H9 (cell line): Measurements from ENCODE around the gene AJAP1. TPM values are rescaled to one million over a fixed set of nuclear protein-coding genes. Genes with fewer than 3 reads are reported as not detected.

Experiments used
- DNase-seq: peaks from one replicate; pipeline ENCODE4 v3.0.0-alpha.2; 2017
- H2AFZ ChIP-seq: one replicate; pipeline ENCODE4 v1.6.1; 2013; ENCODE audit warnings: mild to moderate bottlenecking, low read length, control low read depth, moderate library complexity
- H2AK5ac ChIP-seq: 2 replicates; pipeline ENCODE4 v1.6.1; 2013; ENCODE audit warnings: low read length, control low read depth, mixed read lengths; ENCODE audit not compliant: insufficient read length
- H2BK120ac ChIP-seq: one replicate; pipeline ENCODE4 v1.6.1; 2013; ENCODE audit warnings: low read depth, mild to moderate bottlenecking, low read length, control low read depth, inconsistent platforms; ENCODE audit not compliant: poor library complexity, severe bottlenecking
- H2BK12ac ChIP-seq: 2 replicates; pipeline ENCODE4 v1.6.1; 2013; ENCODE audit warnings: low read length, control low read depth, mixed read lengths, low read depth; ENCODE audit not compliant: insufficient read length
- H2BK15ac ChIP-seq: 2 replicates; pipeline ENCODE4 v1.6.1; 2013; ENCODE audit warnings: low read depth, low read length, control low read depth
- H2BK20ac ChIP-seq: one replicate; pipeline ENCODE4 v1.6.1; 2013; ENCODE audit warnings: low read depth, mild to moderate bottlenecking, low read length, control low read depth, inconsistent platforms; ENCODE audit not compliant: poor library complexity, severe bottlenecking
- H2BK5ac ChIP-seq: 2 replicates; pipeline ENCODE4 v1.6.1; 2013; ENCODE audit warnings: low read length, control low read depth, mixed read lengths; ENCODE audit not compliant: insufficient read length
- H3K14ac ChIP-seq: 2 replicates; pipeline ENCODE4 v1.6.1; 2013; ENCODE audit warnings: low read length, control low read depth; ENCODE audit not compliant: insufficient read depth
- H3K18ac ChIP-seq: 2 replicates; pipeline ENCODE4 v1.6.1; 2013; ENCODE audit warnings: low read depth, mild to moderate bottlenecking, mixed read lengths, low read length, control low read depth; ENCODE audit not compliant: insufficient read length
- H3K23ac ChIP-seq: 2 replicates; pipeline ENCODE4 v1.6.1; 2013; ENCODE audit warnings: low read length, control low read depth, mixed read lengths, low read depth; ENCODE audit not compliant: insufficient read length
- H3K23me2 ChIP-seq: 2 replicates; pipeline ENCODE4 v1.6.1; 2013; ENCODE audit warnings: low read depth, mild to moderate bottlenecking, mixed read lengths, low read length, control low read depth; ENCODE audit not compliant: insufficient read length, poor library complexity, severe bottlenecking
- H3K27ac ChIP-seq: 2 replicates; pipeline ENCODE4 v1.5.1; 2013; ENCODE audit warnings: low read length, control low read depth, mixed read lengths, low read depth; ENCODE audit not compliant: insufficient read length
- H3K27me3 ChIP-seq: 2 replicates; pipeline ENCODE4 v1.6.1; 2013; ENCODE audit warnings: low read length, control low read depth, inconsistent platforms; ENCODE audit not compliant: insufficient read depth
- H3K4ac ChIP-seq: 2 replicates; pipeline ENCODE4 v1.6.1; 2013; ENCODE audit warnings: low read depth, mild to moderate bottlenecking, control low read depth, inconsistent platforms, low read length, moderate library complexity
- H3K4me1 ChIP-seq: 2 replicates; pipeline ENCODE4 v1.6.1; 2013; ENCODE audit warnings: low read length, control low read depth, inconsistent platforms; ENCODE audit not compliant: insufficient read depth
- H3K4me2 ChIP-seq: 2 replicates; pipeline ENCODE4 v1.6.1; 2013; ENCODE audit warnings: low read length, control low read depth, mixed read lengths; ENCODE audit not compliant: insufficient read length, insufficient read depth
- H3K56ac ChIP-seq: 2 replicates; pipeline ENCODE4 v1.6.1; 2013; ENCODE audit warnings: low read depth, mild to moderate bottlenecking, mixed read lengths, low read length, control low read depth; ENCODE audit not compliant: insufficient read length
- H3K79me1 ChIP-seq: 2 replicates; pipeline ENCODE4 v1.6.1; 2013; ENCODE audit warnings: low read depth, mild to moderate bottlenecking, moderate library complexity, low read length, control low read depth, inconsistent platforms; ENCODE audit not compliant: insufficient read depth, poor library complexity, severe bottlenecking
- H3K79me2 ChIP-seq: 2 replicates; pipeline ENCODE4 v1.6.1; 2013; ENCODE audit warnings: low read length, control low read depth, inconsistent platforms; ENCODE audit not compliant: insufficient read depth
- H3K9ac ChIP-seq: 2 replicates; pipeline ENCODE4 v1.6.1; 2013; ENCODE audit warnings: low read length, control low read depth, mixed read lengths; ENCODE audit not compliant: insufficient read length; ENCODE audit errors: extremely low read depth
- H3K9me3 ChIP-seq: one replicate; pipeline ENCODE4 v1.6.1; 2013; ENCODE audit warnings: low read depth, low read length, inconsistent platforms; ENCODE audit not compliant: control insufficient read depth
- H3T11ph ChIP-seq: one replicate; pipeline ENCODE4 v1.6.1; 2013; ENCODE audit warnings: mild to moderate bottlenecking, low read length, control low read depth, inconsistent platforms
- H4K20me1 ChIP-seq: one replicate; pipeline ENCODE4 v1.6.1; 2013; ENCODE audit not compliant: control insufficient read depth, insufficient read length, insufficient read depth
- H4K5ac ChIP-seq: 2 replicates; pipeline ENCODE4 v1.6.1; 2013; ENCODE audit warnings: low read depth, mild to moderate bottlenecking, mixed read lengths, low read length, control low read depth; ENCODE audit not compliant: insufficient read length
- H4K8ac ChIP-seq: replicated peaks from 2 replicates; pipeline ENCODE4 v1.6.1; 2013; ENCODE audit warnings: low read length, control low read depth, mixed read lengths, low read depth; ENCODE audit not compliant: insufficient read length
- H4K91ac ChIP-seq: 2 replicates; pipeline ENCODE4 v1.6.1; 2013; ENCODE audit warnings: low read depth, mild to moderate bottlenecking, moderate library complexity, mixed read lengths, low read length, control low read depth; ENCODE audit not compliant: insufficient read length
- H3K27ac Mint-ChIP-seq, 3 experiments: 2 replicates in 2 of 3; 3 replicates in 1 of 3; pipeline ENCODE4 v1.8.0; 2020 to 2021; ENCODE audit warnings: mixed read lengths in 3 of 3, mild to moderate bottlenecking in 1 of 3, moderate library complexity in 1 of 3
- H3K27me3 Mint-ChIP-seq: 2 replicates; pipeline ENCODE4 v1.8.0; 2021; ENCODE audit warnings: low read depth, mild to moderate bottlenecking, moderate library complexity, mixed read lengths
- H3K36me3 Mint-ChIP-seq, 3 experiments: 2 replicates in 2 of 3; 3 replicates in 1 of 3; pipeline ENCODE4 v1.8.0; 2020 to 2021; ENCODE audit warnings: low read depth in 3 of 3, mixed read lengths in 3 of 3; ENCODE audit not compliant: insufficient read depth in 1 of 3
- H3K4me1 Mint-ChIP-seq, 2 experiments: 2 replicates each; pipeline ENCODE4 v1.8.0; 2020; ENCODE audit warnings: mixed read lengths in 2 of 2
- H3K4me3 Mint-ChIP-seq, 2 experiments: 2 replicates in 1 of 2; 3 replicates in 1 of 2; pipeline ENCODE4 v1.8.0; 2020 to 2021; ENCODE audit warnings: mild to moderate bottlenecking in 2 of 2, mixed read lengths in 2 of 2, moderate library complexity in 1 of 2
- H3K9me3 Mint-ChIP-seq, 2 experiments: 2 replicates in 1 of 2; 3 replicates in 1 of 2; pipeline ENCODE4 v1.8.0; 2020; ENCODE audit warnings: mild to moderate bottlenecking in 2 of 2, mixed read lengths in 2 of 2, moderate library complexity in 1 of 2
- WGBS: extraction: QIAGEN DNeasy Blood & Tissue Kit; methylation state at CpG from one replicate; pipeline ENCODE4 v1.1.7; 2013; ENCODE audit warnings: missing lambda C conversion rate, low lambda C conversion rate, mixed read lengths; ENCODE audit not compliant: insufficient read length; ENCODE audit errors: extremely low coverage; 5-methylcytosine and 5-hydroxymethylcytosine counted together
- total RNA-seq: library from RNA; stranded (reverse); gene quantifications from 2 replicates; pipeline ENCODE4 v1.2.1, GENCODE V29; 2021
- TF ChIP-seq, protein P1 (sequence below): fragments of 200-600 bp; sonication (generic); conservative IDR thresholded peaks from 3 replicates; pipeline ENCODE4 v1.8.0; 2021; ENCODE audit warnings: antibody characterized with exemption, mild to moderate bottlenecking

The AJAP1 gene
- total RNA-seq, 1 experiment from 2014 or later = 8.6 TPM

GRCh38 chr1:4734791-4735190, 80.4 kb downstream of the AJAP1 start:
- no peak overlapping the region for H4K5ac ChIP-seq
- H3K4me2 ChIP-seq = no peak overlapping the region
- H4K20me1 ChIP-seq = no peaks in the 10 kb centered on the region
- H4K8ac ChIP-seq = no peak overlapping the region
- H2BK15ac ChIP-seq = no peak overlapping the region
- no peak overlapping the region for H2BK12ac ChIP-seq
- no peak overlapping the region for H3K56ac ChIP-seq
- Mint-ChIP-seq H3K4me3 (no peak overlapping the region), H3K27ac (no peak overlapping the region), H3K4me1 (peaks cover 18 to 25% of the 10 kb centered on the region in 2 experiments), H3K36me3 (peaks cover 0 to 14% (median 6%) of the 10 kb centered on the region in 3 experiments; a peak in 4 of 7 replicates), H3K9me3 (peaks cover 4 to 7% of the 10 kb centered on the region in 2 experiments; a peak in 4 of 5 replicates), H3K27me3 (peaks cover 5% of the 10 kb centered on the region)
- H3K27ac ChIP-seq = no peak overlapping the region
- TF ChIP-seq, protein P1, sequence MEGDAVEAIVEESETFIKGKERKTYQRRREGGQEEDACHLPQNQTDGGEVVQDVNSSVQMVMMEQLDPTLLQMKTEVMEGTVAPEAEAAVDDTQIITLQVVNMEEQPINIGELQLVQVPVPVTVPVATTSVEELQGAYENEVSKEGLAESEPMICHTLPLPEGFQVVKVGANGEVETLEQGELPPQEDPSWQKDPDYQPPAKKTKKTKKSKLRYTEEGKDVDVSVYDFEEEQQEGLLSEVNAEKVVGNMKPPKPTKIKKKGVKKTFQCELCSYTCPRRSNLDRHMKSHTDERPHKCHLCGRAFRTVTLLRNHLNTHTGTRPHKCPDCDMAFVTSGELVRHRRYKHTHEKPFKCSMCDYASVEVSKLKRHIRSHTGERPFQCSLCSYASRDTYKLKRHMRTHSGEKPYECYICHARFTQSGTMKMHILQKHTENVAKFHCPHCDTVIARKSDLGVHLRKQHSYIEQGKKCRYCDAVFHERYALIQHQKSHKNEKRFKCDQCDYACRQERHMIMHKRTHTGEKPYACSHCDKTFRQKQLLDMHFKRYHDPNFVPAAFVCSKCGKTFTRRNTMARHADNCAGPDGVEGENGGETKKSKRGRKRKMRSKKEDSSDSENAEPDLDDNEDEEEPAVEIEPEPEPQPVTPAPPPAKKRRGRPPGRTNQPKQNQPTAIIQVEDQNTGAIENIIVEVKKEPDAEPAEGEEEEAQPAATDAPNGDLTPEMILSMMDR = no peak
- H3K14ac ChIP-seq = no peak overlapping the region
- H2BK5ac ChIP-seq = no peak overlapping the region
- no peak overlapping the region for H2AK5ac ChIP-seq
- no peak overlapping the region for H3K4ac ChIP-seq
- no peaks in the 10 kb centered on the region for H3K23me2 ChIP-seq
- H3K27me3 ChIP-seq = no peaks in the 10 kb centered on the region
- no peak overlapping the region for H3K18ac ChIP-seq
- WGBS = no CpG with 5 or more reads among the region's 22 CpGs
- DNase-seq = no peak
- H3K79me1 ChIP-seq = no peaks in the 10 kb centered on the region
- H3K79me2 ChIP-seq = no peaks in the 10 kb centered on the region
- no peak overlapping the region for H3K23ac ChIP-seq
- H2AFZ ChIP-seq = no peak overlapping the region
- no peak overlapping the region for H2BK120ac ChIP-seq
- no peak overlapping the region for H3K9ac ChIP-seq
- no peak overlapping the region for H4K91ac ChIP-seq
- no peaks in the 10 kb centered on the region for H3K4me1 ChIP-seq
- no peak overlapping the region for H2BK20ac ChIP-seq
- H3K9me3 ChIP-seq = no peaks in the 10 kb centered on the region
- H3T11ph ChIP-seq = no peak overlapping the region
